ENCODE results near the gene KRTAP5-10.
"Not testable (repeated sequence)": the region's sequence is repeated elsewhere in the genome, so short reads cannot be mapped to it uniquely, and the experiment has no call there.

KRTAP5-10 gene

GRCh38 chr11:71607520-71608216 is 42.3 kb downstream of the KRTAP5-10 start:
- not testable (repeated sequence) for DNase-seq (ENCODE audit: low read depth in 2 of 2, low spot score in 1 of 2)

GRCh38 chr11:71608272-71608671 is 42.9 kb downstream of the KRTAP5-10 start:
- not testable (repeated sequence) for DNase-seq (ENCODE audit: low read depth in 2 of 2, low spot score in 1 of 2)

- DNase-seq (ENCODE audit: low read depth in 2 of 2, low spot score in 1 of 2) = not testable (repeated sequence)
Measured at GRCh38 chr11:71611218-71611910, 46.0 kb downstream of the KRTAP5-10 start.

- DNase-seq (ENCODE audit: low read depth in 2 of 2, low spot score in 1 of 2) = not testable (repeated sequence)
Measured at GRCh38 chr11:71613931-71614330, 48.6 kb downstream of the KRTAP5-10 start.

- not testable (repeated sequence) for DNase-seq (ENCODE audit: low read depth in 2 of 2, low spot score in 1 of 2)
Measured at GRCh38 chr11:71614366-71614917, 49.1 kb downstream of the KRTAP5-10 start.

GRCh38 chr11:71615003-71615402 is 49.6 kb downstream of the KRTAP5-10 start:
- DNase-seq (ENCODE audit: low read depth in 2 of 2, low spot score in 1 of 2) = not testable (repeated sequence)
